ENCODE results near the gene OLFML3. TPM values are rescaled to one million over a fixed set of nuclear protein-coding genes. Genes with fewer than 3 reads are reported as not detected.
"Not testable (repeated sequence)": the region's sequence is repeated elsewhere in the genome, so short reads cannot be mapped to it uniquely, and the experiment has no call there.

The OLFML3 gene
- total RNA-seq, 1 donor from 2014 or later, result 3.7 TPM

DNA sequence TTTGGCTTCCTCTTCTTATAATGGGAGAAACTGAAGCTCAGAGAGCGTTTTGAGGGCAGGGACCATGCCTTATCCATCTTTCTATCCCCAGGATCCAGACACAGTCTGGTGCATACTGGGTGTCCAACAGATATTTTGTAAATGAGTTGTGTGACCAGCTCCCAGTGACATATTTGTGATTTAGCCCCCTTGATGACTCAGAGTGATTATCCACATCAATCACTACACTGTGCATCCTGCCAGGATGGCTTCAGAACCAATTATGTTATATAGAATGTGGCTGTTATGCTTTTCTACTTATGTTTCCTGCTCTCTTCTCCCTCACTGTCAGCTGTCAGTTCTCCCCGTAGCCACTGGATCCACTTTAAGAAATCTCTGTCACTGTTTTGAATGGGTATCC, 11.3 kb downstream of the OLFML3 start:
- DNase-seq (ENCODE audit: low spot score) (no peak), ATAC-seq (no peak)

DNA sequence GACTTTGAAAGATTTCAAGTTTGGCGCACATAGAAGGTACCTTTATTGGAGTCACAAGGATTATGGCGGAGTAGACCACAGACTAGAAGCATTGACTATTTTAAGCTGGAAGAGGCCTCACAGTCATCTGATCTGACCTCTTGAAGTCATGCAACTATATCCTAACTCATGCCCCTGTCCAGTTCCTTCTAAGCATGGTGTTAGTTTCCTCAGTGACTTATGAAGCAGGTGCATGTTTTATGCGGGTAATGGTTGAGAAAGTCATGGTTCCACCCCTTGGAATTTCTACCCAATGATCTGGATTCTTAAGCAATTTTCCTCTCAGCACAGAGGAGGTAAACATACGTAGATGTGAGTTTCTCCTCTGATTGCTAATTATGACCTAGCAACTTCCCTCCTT, 11.7 kb downstream of the OLFML3 start:
- ATAC-seq (no peak), DNase-seq (ENCODE audit: low spot score) (no peak)

DNA sequence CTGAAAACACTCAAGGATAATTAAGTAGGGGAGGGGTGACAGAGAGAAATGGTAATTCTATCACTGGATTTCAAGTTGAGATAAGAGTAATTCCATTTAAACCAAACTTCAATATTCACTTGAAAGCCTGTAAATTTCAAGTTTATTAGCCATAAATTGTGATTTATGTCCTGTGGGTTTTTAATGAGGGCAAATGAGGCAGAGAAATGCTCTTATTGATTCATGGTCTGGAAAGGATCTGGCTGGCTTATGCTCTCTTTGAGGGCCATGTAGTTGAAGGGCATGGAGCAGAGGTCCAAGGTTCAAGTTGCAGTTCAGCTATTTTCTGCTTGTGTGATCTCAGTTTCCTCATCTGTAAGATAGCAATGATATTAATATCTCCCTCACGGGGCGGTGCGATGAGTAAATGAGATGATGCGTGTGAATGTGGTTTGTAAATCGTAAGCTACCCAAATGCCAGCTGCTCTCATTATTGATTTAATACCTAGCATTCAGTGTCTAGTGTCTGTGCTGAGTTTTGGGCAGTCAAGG, 12.3 kb downstream of the OLFML3 start:
- ATAC-seq, result no peak
- DNase-seq (ENCODE audit: low spot score), result no peak

DNA sequence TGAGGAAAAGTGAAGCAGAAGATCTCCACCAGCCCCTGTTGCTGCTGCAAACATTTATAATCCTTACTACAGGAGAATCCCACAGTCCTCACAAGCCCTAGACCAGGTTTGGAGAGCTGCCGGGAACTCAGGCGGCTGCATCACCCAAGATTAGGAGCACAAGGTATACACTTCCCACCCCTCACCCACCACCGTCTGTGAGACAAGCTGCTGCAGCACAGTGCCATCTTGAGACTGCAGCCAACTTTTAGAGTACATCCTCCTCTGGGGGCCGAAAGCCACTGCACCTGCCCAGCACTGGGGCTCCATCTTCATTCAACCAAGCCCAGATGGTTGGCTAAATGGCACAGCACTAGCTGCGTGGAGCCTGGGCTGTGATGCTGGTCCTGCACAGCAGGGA, 13.8 kb downstream of the OLFML3 start:
- ATAC-seq (no peak), DNase-seq (ENCODE audit: low spot score) (no peak)

DNA sequence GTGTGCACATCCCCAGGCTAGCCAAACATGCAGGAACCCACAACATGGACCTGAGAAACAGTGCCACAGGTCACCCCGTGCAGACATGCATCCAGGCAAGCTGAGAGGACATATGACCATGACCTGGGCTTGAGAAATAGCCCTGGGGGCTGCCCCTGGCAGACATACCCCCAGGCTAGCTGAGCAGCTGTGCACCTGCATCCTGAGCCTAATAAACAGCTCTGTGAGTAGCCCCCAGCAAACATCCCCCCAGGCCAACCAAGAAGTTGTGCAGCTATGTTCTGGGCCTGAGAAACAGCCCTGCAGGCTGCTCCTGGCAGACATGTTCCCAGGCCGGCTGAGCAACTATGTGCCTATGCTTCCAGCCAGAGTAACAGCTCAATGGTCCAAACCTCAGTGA, 14.5 kb downstream of the OLFML3 start:
- DNase-seq (ENCODE audit: low spot score) (no peak), ATAC-seq (no peak)

DNA sequence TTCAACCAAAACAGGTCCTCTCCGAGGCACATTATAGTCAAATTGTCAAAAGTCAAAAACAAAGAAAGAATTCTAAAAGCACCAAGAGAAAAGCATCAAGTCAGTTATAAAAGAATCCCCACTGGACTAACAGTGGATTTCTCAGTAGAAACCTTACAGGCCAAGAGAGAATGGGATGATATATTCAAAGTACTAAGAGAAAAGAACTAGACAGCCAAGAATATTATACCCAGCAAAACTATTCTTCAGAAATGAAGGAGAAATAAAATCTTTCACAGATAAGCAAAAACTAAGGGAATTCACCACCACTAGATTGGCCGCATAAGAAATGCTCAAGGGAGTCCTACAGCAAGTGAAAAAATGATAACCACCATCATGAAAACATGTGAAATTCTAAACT, 16.1 kb downstream of the OLFML3 start:
- ATAC-seq, result no peak
- DNase-seq (ENCODE audit: low spot score), result no peak

DNA sequence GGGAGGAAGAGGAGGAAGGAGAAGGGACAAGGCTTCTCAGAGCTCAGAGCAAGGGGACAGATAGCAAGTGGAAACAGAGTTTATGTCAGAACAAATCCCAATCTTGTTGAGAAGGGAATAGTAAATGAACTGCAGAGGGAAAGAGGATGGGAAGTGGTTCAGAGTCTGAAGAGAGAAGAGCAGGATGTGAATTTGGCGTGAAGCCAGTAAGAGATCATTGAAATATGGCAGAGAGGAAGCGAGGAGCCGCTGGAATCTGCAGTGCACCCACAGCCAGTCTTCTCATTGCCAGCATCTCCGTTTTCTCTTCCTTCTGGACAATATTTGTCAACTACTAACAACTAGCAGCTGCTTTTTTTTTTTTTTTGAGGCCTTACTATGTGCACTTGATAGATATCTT, 19.1 kb downstream of the OLFML3 start:
- ATAC-seq (peak; percentile 20), DNase-seq (ENCODE audit: low spot score) (no peak)

DNA sequence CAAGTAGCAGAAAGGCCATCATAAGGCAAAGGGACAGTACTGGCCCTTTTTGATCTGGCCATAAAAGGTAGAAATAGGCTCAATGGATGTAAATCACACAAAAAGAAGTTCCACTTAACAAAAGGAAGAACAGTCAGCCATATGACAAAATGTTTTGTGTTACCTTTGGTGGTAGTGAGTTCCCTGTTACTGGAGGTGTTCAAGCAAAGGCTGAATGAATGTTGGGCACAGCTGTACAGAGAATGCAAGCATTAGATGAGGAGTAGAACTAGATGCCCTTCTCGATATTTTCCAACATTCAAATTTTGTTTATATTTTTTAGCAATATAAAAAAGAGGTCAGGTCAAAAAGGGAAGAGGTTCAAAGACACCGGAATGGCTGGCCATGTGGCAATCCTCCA, 20.0 kb downstream of the OLFML3 start:
- no peak for DNase-seq (ENCODE audit: low spot score)
- ATAC-seq, result no peak

DNA sequence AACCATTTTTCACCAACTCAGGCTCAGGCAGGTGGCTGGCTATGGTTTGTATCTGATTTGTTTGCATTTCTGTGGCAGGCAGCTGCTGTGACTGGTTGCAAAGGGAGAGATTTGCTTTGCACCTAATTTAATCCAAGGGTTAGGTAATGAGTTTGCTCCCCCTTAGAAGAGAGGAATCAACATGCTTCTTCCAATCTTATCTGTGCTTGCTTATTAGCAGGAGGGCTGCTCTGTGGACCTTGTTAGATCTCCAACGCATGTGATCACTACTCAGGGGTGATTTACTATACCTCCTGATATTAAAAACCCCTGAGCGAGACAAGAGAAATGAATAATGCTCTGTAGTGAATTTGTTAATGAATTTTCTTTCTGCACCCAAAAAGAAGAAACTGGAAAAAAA, 20.5 kb downstream of the OLFML3 start:
- ATAC-seq (no peak), DNase-seq (ENCODE audit: low spot score) (no peak)

DNA sequence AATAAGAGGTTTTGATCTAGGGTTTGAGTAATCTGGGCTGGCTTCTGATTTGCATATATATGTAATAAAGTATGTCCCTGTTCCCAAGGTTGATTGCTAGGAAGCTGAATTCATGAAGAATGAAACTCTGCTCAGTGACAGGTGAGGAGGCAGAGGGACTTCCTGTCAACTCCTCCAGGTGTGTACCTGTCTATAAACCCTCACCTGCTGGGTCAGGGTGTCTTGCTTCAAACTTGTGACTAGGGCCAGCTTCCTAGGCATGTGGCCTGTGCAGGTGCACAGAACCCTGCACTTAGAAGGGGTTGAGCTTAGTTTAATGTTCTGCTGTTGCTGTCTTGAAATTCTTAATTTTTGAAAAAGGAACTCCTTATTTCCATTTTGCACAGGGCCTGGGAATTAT, 21.1 kb downstream of the OLFML3 start:
- ATAC-seq, result no peak
- no peak for DNase-seq (ENCODE audit: low spot score)

DNA sequence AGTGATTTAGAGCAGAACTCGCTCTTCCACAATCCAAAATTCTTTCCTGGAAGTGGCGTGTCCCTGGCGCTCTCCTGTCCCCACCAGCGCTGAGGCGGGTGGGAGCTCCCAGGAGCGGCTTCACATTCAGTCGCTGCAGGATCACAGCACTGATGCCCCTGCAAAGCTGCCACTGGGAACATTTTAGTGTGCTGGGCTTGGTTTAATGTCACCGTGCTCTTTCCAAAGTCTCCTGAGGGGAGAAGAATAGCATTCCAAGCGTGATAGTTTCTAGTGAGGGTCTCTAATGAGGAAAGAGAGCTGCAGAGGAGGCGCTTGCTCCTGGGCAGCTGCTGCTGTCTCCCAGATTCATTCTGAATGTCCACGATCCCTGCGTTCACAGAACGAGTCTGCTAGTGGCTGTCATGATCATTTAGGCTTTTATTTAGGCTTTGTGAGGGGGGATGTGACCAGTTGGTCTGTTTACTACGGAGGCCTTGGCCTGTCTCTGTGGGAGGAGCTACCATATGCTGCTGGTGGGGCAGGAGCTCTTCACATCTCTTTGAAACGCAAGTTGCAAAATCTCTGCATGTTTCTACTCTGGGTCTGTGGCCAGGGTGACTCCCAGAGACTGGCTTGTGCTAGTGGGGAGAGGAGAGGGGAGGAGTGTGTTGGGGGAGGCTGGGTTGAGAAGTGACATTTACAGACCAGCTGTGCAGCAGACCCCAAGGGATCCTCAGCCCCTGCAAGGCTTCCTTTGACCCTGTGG, 23.4 kb downstream of the OLFML3 start:
- DNase-seq (ENCODE audit: low spot score), result no peak
- no peak for ATAC-seq

DNA sequence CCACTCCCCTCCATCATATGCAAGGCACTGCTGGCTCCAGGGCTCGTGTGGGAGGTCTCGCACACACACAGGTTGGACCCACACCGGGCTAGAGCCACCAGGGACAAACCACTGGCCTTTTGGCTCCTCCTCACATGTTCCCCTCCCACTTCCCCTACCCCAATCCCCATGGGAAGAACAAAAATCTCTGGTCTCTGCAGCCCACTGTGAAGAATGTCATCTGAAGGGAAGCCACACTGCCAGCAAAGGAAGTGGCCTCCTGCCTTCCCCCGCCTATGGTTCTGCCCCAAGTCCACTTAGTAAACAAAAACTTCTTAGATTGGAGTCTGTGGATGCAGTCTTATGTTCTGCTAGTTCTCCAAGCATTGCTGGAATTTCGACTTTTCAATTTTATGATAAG, 24.2 kb downstream of the OLFML3 start:
- ATAC-seq (no peak), DNase-seq (ENCODE audit: low spot score) (no peak)

DNA sequence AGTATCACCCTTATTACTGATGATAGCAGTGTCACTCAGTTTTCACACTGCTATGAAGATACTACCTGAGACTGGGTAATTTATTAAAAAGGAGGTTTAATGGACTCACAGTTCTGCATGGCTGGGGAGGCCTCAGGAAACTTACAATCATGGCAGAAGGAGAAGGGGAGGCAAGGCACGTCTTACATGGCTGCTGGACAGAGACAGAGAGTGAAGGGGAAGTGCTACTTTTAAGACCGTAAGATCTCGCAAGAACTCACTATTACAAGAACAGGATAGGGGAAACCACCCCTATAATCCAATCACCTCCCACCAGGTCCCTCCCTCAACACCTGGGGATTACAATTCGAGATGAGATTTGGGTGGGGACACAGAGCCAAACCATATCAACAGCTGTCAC, 27.6 kb downstream of the OLFML3 start:
- ATAC-seq; DNase-seq (ENCODE audit: low spot score): not testable (repeated sequence)

DNA sequence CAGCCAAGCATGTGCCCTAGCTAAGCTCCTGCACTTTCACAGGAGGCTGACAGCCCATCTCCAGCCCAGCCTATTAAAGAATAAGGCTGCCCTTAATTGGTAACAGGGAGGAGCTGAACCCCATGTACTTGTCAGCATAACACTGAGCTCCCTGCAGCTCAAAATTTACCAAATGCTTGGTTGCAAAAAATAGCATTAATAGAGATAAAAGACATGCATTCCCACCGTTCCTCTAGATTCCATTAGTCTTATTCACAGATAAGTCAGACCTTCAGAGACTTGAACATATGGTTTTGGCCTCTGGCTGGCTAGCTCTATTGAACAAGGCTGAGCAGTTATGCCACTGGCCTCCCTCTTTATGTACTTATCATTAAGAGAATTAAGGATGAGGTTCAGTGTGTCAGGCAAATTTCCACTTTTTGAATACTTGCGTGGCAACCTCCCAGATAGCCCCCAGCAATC, 29.2 kb downstream of the OLFML3 start:
- ATAC-seq, result no peak
- DNase-seq (ENCODE audit: low spot score), result no peak

DNA sequence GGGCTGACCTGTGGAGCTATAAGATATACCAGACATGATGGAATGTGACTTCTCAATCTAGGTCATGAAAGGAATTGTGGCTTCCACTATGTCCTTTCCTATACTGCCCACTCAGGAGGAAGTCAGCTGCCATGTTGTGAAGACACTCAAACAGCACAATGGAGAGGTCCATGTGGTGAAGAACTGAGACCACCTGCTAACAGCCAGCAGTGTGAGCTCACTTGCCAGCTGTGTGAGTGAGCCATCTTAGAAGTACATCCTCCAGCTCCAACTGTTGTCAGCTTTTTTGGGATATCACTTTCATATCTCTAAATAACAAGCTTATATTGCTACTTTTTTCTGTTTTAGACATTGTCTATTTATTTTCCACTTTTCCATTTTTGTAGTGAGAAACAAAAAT, 29.7 kb downstream of the OLFML3 start:
- ATAC-seq, result no peak

DNA sequence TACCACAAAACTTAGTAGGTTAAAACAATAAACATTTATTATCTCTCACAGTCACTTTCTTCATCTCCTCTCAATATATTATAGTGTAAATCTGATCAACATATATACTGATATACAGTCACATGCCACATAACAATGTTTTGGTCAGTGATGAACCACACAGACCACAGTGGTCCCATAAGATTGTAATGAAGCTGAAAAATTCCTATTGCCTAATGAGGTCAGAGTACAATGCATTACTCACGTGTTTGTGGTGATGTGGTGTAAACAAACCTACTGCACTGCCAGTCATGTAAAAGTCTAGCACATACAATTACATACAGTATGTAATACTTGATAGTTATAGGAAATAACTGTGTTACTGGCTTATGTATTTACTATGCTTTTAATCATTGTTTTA, 30.1 kb downstream of the OLFML3 start:
- DNase-seq (ENCODE audit: low spot score) (no peak), ATAC-seq (no peak)

More for the DNA sequence above, 29.7 kb downstream of the OLFML3 start:
- DNase-seq (ENCODE audit: low spot score), result no peak

DNA sequence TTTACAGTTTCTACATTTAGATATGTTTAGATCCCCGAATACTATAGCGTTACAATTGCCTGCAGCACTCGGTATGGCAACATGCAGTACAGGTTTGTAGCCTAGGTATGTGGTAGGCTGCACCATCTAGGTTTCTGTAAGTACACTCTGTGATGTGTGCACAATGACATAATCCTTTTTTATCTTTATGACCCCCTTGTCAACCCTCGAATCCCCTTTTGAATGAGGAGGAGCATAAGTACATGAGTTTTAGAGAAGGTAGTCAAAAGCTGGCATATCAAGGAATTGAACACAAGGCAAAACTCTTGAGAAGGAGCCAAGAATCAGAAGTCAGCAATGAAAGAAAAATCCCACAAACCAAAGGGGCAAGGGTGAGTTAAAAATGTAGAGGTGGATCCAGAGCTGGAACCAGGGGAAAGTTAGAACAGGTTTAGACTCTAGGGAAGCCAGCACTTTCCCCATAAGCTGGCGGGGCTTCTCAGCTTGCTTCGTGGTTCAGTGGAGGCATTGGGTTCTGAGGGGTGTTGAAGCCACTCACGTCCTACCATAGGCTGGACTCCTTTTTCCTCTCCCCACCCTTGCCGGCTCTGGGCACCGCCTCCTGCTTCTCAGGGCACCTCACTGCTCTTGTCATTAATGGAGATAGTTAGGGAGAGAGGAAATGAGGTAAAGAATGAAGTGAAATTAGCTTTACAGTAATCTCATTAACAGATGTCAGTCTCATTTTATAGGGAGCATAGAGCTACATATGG, 31.3 kb downstream of the OLFML3 start:
- ATAC-seq, result no peak
- DNase-seq (ENCODE audit: low spot score), result no peak

DNA sequence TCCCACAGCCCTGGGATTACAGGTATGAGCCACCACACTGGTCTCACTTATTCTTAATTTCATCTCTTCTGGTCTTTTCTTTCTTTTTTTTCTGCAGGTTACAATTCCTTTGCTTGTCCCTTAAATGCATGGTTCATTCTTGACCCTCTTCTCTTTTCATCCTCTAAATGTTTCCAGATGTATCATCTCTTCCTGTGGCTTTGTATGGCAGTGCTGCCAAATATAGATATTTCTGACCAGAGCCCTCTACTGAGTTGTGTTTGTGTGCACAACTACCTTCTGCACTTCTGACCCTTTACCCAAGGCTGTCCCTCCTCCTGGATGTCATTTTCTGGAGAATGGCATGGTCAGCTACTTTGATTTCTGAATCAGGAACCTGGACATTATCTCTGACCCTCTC, 32.5 kb downstream of the OLFML3 start:
- no peak for ATAC-seq

DNA sequence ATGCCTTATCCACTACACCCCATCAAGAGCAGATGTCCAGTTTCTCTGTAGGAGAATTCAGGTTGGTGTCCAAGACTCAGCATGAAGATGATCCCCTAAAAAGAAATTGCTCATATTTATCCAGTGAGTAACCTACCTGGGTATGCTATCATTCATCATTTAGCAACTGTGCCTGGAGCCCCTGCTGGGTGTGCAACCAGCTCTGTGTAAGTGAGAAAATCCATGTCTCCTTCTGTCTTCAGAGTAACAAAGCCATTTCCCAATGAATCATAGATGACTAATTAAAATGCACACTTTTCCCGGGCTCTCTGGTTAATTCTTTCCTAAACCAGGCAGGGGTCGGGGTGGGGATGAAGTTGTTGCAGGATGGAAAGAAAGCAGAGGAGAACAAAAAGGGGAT, 35.8 kb downstream of the OLFML3 start:
- no peak for ATAC-seq
- no peak for DNase-seq (ENCODE audit: low spot score)

More for the DNA sequence above, 32.5 kb downstream of the OLFML3 start:
- DNase-seq (ENCODE audit: low spot score), result no peak

DNA sequence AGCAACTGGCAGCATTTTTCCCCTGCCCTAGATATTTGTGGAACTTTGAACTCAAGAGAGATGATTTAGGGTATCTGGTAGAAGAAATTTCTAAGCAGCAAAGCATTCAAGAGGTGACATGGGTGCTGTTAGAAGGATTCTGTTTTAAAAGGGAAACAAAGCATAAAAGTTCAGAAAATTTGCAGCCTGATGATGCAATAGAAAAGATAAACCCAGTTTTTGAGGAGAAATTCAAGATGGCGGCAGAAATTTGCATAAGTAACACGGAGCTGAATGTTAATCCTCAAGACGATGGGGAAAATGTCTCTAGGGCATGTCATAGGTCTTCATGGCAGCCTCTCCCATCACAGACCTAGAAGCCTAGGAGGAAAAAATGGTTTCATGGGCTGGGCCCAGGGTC, 40.5 kb downstream of the OLFML3 start:
- not testable (repeated sequence) for ATAC-seq

DNA sequence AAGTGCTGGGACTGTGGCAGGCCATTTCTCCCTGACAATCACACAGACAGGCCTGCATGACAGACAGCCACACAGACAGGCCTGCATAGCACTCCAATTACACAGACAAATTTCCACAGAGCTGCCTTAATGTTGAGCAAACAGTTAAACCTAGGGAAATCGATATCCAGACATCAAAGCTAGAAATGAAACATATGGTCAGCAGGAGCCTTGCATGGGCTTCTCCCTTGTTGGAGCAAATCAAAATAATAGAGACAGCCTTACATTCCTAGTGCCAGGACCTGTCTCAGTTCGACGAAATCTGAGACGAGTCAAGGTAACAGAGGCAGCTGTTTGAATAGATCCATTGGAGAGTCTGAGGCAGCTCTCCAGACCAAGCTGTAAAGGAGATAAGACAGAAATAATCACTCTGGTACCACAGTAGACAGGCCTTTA, 42.4 kb downstream of the OLFML3 start:
- no peak for DNase-seq (ENCODE audit: low spot score)
- no peak for ATAC-seq

More for the DNA sequence above, 40.5 kb downstream of the OLFML3 start:
- DNase-seq (ENCODE audit: low spot score), result not testable (repeated sequence)

DNA sequence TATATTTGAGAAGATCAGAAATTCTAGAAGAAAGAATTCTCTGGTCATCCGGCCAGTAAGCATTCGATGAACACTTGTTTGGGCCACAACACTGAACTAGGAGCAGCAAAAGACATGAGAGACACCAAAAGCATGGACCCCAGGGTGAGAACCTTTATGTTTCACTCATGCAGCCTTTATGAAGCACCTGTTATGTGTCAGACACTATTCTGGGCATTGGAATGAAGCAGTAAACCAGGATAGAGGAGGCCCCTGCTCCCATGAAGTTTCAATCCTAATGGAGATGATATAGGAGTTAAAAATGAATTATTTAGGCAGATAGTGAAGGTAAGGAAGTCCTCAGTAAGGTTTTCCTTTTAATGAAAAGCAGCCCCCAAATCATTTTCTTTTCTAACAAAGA, 43.6 kb downstream of the OLFML3 start:
- ATAC-seq (no peak), DNase-seq (ENCODE audit: low spot score) (no peak)
